Measurements from ENCODE around the gene TPBGL. TPM values are rescaled to one million over a fixed set of nuclear protein-coding genes. Genes with fewer than 3 reads are reported as not detected.

The TPBGL gene
- total and polyA plus RNA-seq, 10 donors = 0.10 to 0.59 (median 0.16) TPM; not detected in 3

DNA sequence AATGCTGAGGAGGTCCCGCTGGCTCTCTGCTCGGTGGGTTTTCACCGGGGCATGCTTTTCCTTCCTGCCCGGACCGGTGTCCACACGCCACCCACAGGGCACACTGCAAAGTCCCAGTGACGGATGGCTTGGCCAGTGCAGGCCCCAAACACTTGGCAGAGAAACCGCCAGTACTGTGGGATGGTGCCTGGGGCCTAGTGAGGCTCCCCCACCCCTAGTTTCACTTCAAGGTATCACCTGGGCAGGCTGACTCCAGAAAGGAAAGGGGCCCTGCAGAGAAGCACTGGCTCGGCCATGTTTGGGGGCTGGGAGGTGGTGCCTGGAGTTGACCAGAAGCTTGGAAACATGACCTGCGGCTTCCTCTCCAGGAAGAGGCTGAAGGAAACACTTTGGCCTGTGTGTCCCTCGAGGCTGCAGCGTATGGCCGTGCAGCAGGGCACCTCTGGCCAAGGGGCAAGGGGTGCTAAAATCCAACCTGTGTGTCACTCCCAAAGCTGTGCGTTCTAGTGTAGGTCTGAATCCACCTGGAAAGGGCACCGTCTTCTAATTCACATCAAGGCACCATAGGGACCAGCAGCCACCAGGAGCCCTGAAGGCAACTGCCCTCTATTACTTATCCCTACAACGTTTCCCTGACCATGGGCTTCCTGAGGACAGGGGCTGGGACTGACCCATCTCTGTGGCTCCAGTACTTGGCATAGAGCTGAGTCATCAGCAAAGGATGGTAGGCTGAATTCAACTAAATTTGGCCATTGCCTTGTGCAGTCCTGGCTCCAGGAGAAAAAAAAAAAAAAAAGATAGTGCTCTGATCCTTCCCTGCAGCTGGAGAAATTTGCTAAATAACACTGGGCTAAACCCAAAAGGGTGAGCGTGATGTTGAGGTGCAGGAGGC lies 22.6 kb downstream of the TPBGL start:
- peaks cover 19 to 81% (median 49%) of the 10 kb centered on the region in 6 donors for H3K4me1 ChIP-seq
- peak overlapping the region in 7 of 8 donors; percentile 48 to 84 (median 67) for H3K27ac ChIP-seq
- peaks cover 0 to 37% (median 7%) of the 10 kb centered on the region in 6 donors for H3K36me3 ChIP-seq
- TF ChIP-seq POLR2AphosphoS5 (IDR thresholded peaks at IDR 0.05) (peak; percentile 41 to 71 (median 65)), POLR2A (IDR thresholded peaks at IDR 0.05) (no peak)
- intact Hi-C loops (cut with DNase I; ENCODE audit: low total_unique reads) = no loop called here
- no peaks in the 10 kb centered on the region for H3K27me3 ChIP-seq (replicated peaks in 1 of 7)
- DNase-seq = peak; percentile 75
- WGBS, 5 donors = 44 to 58% (median 55%) methylated on average over 16 to 17 of the region's 17 CpGs
- peak overlapping the region in 1 of 8 donors; percentile 50 for H3K4me3 ChIP-seq
- H3K9me3 ChIP-seq = no peaks in the 10 kb centered on the region

DNA sequence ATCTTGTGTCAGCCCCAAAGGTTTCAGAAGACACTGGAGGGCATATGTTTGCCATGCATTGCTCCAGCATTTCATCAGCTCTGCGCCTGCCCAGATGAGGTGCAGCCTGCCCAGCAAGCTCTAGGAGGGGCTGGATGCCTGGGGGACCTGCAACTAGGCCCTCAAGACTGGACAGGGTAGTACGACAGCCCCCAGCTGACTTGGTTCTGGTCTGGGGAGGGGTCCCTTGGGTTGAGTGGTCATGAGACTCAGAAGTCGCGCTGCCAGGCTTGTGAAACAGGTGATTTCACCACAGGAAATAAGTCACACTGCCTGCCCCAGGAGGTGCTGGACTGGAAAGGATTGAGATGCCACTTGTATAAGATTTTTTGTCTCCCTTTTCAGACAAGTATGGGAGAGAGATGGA lies 23.4 kb downstream of the TPBGL start:
- Histone ChIP-seq H3K36me3 (peaks cover 0 to 44% (median 14%) of the 10 kb centered on the region in 6 donors), H3K27me3 (replicated peaks in 1 of 7) (no peaks in the 10 kb centered on the region), H3K27ac (peak overlapping the region in 7 of 8 donors; percentile 48 to 84 (median 67)), H3K4me3 (peak overlapping the region in 1 of 8 donors; percentile 50), H3K9me3 (no peaks in the 10 kb centered on the region), H3K4me1 (peaks cover 19 to 81% (median 49%) of the 10 kb centered on the region in 6 donors)
- WGBS, 5 donors = 21 to 50% (median 37%) methylated on average over 4 of the region's 4 CpGs
- TF ChIP-seq POLR2A (IDR thresholded peaks at IDR 0.05) (no peak), POLR2AphosphoS5 (IDR thresholded peaks at IDR 0.05) (peak in 2 of 3 donors; percentile 32 to 53), CTCF (IDR thresholded peaks at IDR 0.05 in 8 of 11, conservative IDR thresholded peaks at IDR 0.05 in 3 of 11) (no peak)
- peak; percentile 85 for DNase-seq
- intact Hi-C loops (cut with DNase I; ENCODE audit: low total_unique reads) = no loop called here

GRCh38 chr11:75264356-75264755 lies 23.8 kb downstream of the TPBGL start:
- DNase-seq = peak; percentile 52
- peak overlapping the region in 1 of 8 donors; percentile 50 for H3K4me3 ChIP-seq
- intact Hi-C loops (cut with DNase I; ENCODE audit: low total_unique reads) = no loop called here
- no peaks in the 10 kb centered on the region for H3K9me3 ChIP-seq
- TF ChIP-seq CTCF (IDR thresholded peaks at IDR 0.05 in 8 of 11, conservative IDR thresholded peaks at IDR 0.05 in 3 of 11) (no peak), POLR2AphosphoS5 (IDR thresholded peaks at IDR 0.05) (no peak), POLR2A (IDR thresholded peaks at IDR 0.05) (no peak)
- H3K4me1 ChIP-seq = peaks cover 19 to 81% (median 49%) of the 10 kb centered on the region in 6 donors
- peak overlapping the region in 7 of 8 donors; percentile 48 to 84 (median 67) for H3K27ac ChIP-seq
- H3K27me3 ChIP-seq (replicated peaks in 1 of 7) = no peaks in the 10 kb centered on the region
- H3K36me3 ChIP-seq = peaks cover 0 to 48% (median 15%) of the 10 kb centered on the region in 6 donors

GRCh38 chr11:75264971-75265370 lies 24.4 kb downstream of the TPBGL start:
- TF ChIP-seq POLR2AphosphoS5 (IDR thresholded peaks at IDR 0.05) (no peak), POLR2A (IDR thresholded peaks at IDR 0.05) (no peak), CTCF (IDR thresholded peaks at IDR 0.05 in 8 of 11, conservative IDR thresholded peaks at IDR 0.05 in 3 of 11) (no peak)
- Histone ChIP-seq H3K9me3 (no peaks in the 10 kb centered on the region), H3K4me1 (peaks cover 19 to 78% (median 49%) of the 10 kb centered on the region in 6 donors), H3K4me3 (peak overlapping the region in 1 of 8 donors; percentile 50), H3K27me3 (replicated peaks in 1 of 7) (no peaks in the 10 kb centered on the region), H3K36me3 (peaks cover 0 to 55% (median 16%) of the 10 kb centered on the region in 6 donors), H3K27ac (peak overlapping the region in 4 of 8 donors; percentile 48 to 84 (median 78))
- 82 to 91% (median 85%) methylated on average over 3 to 6 of the region's 6 CpGs for WGBS, 5 donors
- peak; percentile 73 for DNase-seq
- intact Hi-C loops (cut with DNase I; ENCODE audit: low total_unique reads) = no loop called here
